Body of pancreas (tissue), 4 donors: ENCODE measurements around the gene PLCXD3.

Source experiments
- POLR2A ChIP-seq, 3 donors: fragments of 450-650 bp; IDR thresholded peaks; one replicate each; pipeline ENCODE4 v1.6.1; 2016; ENCODE audit warnings: antibody characterized with exemption in 3 of 3, mild to moderate bottlenecking in 2 of 3
- TF ChIP-seq, protein P1 (sequence below), 7 experiments: fragments of 450-650 bp in 4 of 7; fragments of 200-600 bp in 3 of 7; sonication (generic) in 3 of 7; IDR thresholded peaks; one replicate each; pipeline ENCODE4 v1.5.1; 2016 to 2019; ENCODE audit warnings: antibody characterized with exemption in 7 of 7

DNA sequence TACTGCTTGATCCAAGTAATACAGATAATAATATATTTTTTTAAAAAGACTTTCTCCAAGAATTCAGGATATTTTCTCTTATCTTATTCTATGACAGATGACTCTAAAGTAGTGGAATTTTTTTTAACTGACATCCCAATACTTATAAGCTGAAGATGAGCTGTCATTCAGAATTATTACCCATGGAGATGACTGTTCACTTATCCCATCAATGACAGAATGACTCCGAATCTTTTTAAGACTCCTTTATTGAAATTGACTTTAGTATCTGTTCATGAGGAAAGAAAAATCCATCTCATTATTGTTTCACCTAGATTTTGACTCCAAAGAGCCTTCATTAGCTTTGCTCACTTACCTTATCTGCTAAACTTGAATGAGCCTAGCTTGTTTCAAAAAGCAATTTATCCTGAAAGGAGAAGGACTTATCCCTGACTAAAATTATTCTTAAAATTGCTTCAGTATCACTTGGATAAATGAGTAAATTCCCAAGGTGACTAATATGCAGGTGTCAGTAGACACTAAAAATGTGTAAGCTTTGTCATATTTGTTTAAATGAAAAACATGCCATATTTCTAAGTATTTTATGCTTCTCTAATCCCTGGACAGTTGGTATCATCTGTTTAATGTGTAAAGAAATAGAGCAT is 146.9 kb downstream of the PLCXD3 start:
- TF ChIP-seq, protein P1, sequence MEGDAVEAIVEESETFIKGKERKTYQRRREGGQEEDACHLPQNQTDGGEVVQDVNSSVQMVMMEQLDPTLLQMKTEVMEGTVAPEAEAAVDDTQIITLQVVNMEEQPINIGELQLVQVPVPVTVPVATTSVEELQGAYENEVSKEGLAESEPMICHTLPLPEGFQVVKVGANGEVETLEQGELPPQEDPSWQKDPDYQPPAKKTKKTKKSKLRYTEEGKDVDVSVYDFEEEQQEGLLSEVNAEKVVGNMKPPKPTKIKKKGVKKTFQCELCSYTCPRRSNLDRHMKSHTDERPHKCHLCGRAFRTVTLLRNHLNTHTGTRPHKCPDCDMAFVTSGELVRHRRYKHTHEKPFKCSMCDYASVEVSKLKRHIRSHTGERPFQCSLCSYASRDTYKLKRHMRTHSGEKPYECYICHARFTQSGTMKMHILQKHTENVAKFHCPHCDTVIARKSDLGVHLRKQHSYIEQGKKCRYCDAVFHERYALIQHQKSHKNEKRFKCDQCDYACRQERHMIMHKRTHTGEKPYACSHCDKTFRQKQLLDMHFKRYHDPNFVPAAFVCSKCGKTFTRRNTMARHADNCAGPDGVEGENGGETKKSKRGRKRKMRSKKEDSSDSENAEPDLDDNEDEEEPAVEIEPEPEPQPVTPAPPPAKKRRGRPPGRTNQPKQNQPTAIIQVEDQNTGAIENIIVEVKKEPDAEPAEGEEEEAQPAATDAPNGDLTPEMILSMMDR (IDR thresholded peaks at IDR 0.05) = no peak
- no peak for TF ChIP-seq POLR2A (IDR thresholded peaks at IDR 0.05)
